Measurements from ENCODE around the gene DUSP15. TPM values are rescaled to one million over a fixed set of nuclear protein-coding genes. Genes with fewer than 3 reads are reported as not detected.

The DUSP15 gene
- total and polyA plus RNA-seq, 2 of the 4 experiments (the other 2 are of a cell fraction), result not detected

DNA sequence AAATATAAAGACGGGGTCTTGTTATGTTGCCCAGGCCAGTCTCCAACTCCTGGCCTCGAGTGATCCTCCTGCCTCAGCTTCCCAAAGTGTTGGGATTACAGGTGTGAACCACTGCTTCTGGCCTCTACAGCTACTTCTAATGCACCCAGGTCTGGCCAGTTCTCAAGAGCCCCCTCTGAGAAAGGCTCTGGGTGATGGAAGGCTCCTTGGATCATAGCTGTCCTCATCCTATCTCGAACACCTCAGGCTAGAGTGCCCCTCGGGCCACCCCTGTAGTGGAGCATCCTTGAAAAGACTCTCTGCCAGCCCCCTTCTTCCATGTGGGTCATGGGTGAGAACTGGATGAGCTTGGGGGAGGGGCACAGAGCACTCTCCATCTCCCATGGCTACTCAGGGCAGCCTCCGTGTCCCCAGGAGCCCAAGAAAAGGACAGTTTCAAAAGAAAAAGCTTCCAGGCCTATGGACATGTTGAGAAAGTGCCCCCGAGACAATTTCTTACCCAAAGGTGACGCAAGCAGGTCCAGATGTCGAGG, 51.9 kb downstream of the DUSP15 start:
- in situ Hi-C loops (cut with MboI; ENCODE audit: low sequenced_read_pairs), result no loop called here
- Histone ChIP-seq H2AK9ac (replicated peaks; ENCODE audit: low read depth, low read length, poor library complexity) (peak overlapping the region; percentile 71), H3K4me2 (ENCODE audit: low read depth, low read length) (no peak overlapping the region), H3K9ac (ENCODE audit: low read depth, low read length) (no peak overlapping the region), H3K36me3 (ENCODE audit: control insufficient read depth, insufficient read depth, low read length) (no peaks in the 10 kb centered on the region), H3K14ac (replicated peaks; ENCODE audit: low read depth, low read length) (no peak overlapping the region), H2BK15ac (ENCODE audit: low read depth, low read length) (no peak overlapping the region), H2BK5ac (ENCODE audit: low read depth, low read length, poor library complexity, severe bottlenecking) (no peak overlapping the region), H3K4ac (ENCODE audit: low read depth, low read length) (no peak overlapping the region), H4K5ac (ENCODE audit: low read depth, low read length) (no peak overlapping the region), H4K20me1 (ENCODE audit: insufficient read depth, low read length) (no peaks in the 10 kb centered on the region), H3K4me3 (ENCODE audit: insufficient read depth, low read depth, low read length) (no peak overlapping the region), H3K9me1 (ENCODE audit: insufficient read depth, low read length) (no peaks in the 10 kb centered on the region; the same call in 1 of the 2 replicates), H3K9me3 (ENCODE audit: control insufficient read depth, insufficient read depth, low read length) (no peaks in the 10 kb centered on the region), H2BK20ac (ENCODE audit: low read depth, low read length) (no peak overlapping the region), H3K56ac (ENCODE audit: extremely low read depth, insufficient read depth, low read length) (no peak overlapping the region), H4K8ac (ENCODE audit: low read depth in 2 of 2, low read length in 2 of 2) (no peak overlapping the region), H4K91ac (ENCODE audit: insufficient read depth, low read depth, low read length) (no peak overlapping the region), H3K4me1 (ENCODE audit: control insufficient read depth, insufficient read depth, low read length) (peaks cover 3% of the 10 kb centered on the region; the same call in 1 of the 2 replicates), H3K23ac (ENCODE audit: low read depth, low read length) (no peak overlapping the region), H3K18ac (ENCODE audit: low read depth, low read length) (no peak overlapping the region), H3K27me3 (ENCODE audit: control insufficient read depth, insufficient read depth, low read length) (no peaks in the 10 kb centered on the region), H2BK120ac (ENCODE audit: low read depth, low read length) (no peak overlapping the region), H2AFZ (replicated peaks; ENCODE audit: low read length, poor library complexity) (no peak overlapping the region), H3K79me1 (ENCODE audit: low read depth in 1 of 2, low read length in 2 of 2) (no peaks in the 10 kb centered on the region), H3K27ac (ENCODE audit: insufficient read depth, low read length) (no peak overlapping the region), H2AK5ac (ENCODE audit: low read depth, low read length) (no peak overlapping the region)
- DNase-seq (no peak), ATAC-seq (ENCODE audit: low read depth) (no peak)
- BruUV-seq (replicated peaks), result no TSS peak
- POLR2A ChIA-PET (ENCODE audit: unreplicated experiment), result no interaction called here
- WGBS, 2 experiments (ENCODE audit: extremely low coverage in 2 of 2, insufficient read length in 1 of 2), result 100% methylated on average over 1 of the region's 8 CpGs; no CpG with 5 or more reads in 1 of the 2 experiments
- CTCF ChIA-PET, result no interaction called here
- TF ChIP-seq POLR2A (IDR thresholded peaks at IDR 0.05; ENCODE audit: low read depth, low read length) (no peak), FOS (IDR thresholded peaks at IDR 0.05; ENCODE audit: low read depth, low read length) (no peak), RFX5 (IDR thresholded peaks at IDR 0.05; ENCODE audit: low read depth, low read length) (no peak), MXI1 (IDR thresholded peaks at IDR 0.05; ENCODE audit: borderline replicate concordance, low read depth, low read length) (no peak), MAZ (IDR thresholded peaks at IDR 0.05; ENCODE audit: borderline replicate concordance, low read depth, low read length) (no peak), MAFK (IDR thresholded peaks at IDR 0.05; ENCODE audit: low read depth, low read length) (no peak), BHLHE40 (IDR thresholded peaks at IDR 0.05; ENCODE audit: low read depth, low read length) (no peak), CHD1 (IDR thresholded peaks at IDR 0.05; ENCODE audit: low read depth, low read length) (no peak), RCOR1 (IDR thresholded peaks at IDR 0.05; ENCODE audit: insufficient replicate concordance, low read length) (no peak), CEBPB (IDR thresholded peaks at IDR 0.05; ENCODE audit: low read depth, low read length) (no peak), NFE2L2 (IDR thresholded peaks at IDR 0.05; ENCODE audit: low read depth, low read length) (no peak), RAD21 (IDR thresholded peaks at IDR 0.05; ENCODE audit: low read length) (no peak), SMC3 (IDR thresholded peaks at IDR 0.05; ENCODE audit: low read depth, low read length) (no peak)
- TF ChIP-seq, protein P1, sequence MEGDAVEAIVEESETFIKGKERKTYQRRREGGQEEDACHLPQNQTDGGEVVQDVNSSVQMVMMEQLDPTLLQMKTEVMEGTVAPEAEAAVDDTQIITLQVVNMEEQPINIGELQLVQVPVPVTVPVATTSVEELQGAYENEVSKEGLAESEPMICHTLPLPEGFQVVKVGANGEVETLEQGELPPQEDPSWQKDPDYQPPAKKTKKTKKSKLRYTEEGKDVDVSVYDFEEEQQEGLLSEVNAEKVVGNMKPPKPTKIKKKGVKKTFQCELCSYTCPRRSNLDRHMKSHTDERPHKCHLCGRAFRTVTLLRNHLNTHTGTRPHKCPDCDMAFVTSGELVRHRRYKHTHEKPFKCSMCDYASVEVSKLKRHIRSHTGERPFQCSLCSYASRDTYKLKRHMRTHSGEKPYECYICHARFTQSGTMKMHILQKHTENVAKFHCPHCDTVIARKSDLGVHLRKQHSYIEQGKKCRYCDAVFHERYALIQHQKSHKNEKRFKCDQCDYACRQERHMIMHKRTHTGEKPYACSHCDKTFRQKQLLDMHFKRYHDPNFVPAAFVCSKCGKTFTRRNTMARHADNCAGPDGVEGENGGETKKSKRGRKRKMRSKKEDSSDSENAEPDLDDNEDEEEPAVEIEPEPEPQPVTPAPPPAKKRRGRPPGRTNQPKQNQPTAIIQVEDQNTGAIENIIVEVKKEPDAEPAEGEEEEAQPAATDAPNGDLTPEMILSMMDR (conservative IDR thresholded peaks at IDR 0.05; ENCODE audit: low read depth, low read length), result no peak
- TF ChIP-seq, protein P2, sequence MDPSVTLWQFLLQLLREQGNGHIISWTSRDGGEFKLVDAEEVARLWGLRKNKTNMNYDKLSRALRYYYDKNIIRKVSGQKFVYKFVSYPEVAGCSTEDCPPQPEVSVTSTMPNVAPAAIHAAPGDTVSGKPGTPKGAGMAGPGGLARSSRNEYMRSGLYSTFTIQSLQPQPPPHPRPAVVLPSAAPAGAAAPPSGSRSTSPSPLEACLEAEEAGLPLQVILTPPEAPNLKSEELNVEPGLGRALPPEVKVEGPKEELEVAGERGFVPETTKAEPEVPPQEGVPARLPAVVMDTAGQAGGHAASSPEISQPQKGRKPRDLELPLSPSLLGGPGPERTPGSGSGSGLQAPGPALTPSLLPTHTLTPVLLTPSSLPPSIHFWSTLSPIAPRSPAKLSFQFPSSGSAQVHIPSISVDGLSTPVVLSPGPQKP (IDR thresholded peaks at IDR 0.05; ENCODE audit: borderline replicate concordance, low read depth, low read length), result no peak
- TF ChIP-seq, protein P3, sequence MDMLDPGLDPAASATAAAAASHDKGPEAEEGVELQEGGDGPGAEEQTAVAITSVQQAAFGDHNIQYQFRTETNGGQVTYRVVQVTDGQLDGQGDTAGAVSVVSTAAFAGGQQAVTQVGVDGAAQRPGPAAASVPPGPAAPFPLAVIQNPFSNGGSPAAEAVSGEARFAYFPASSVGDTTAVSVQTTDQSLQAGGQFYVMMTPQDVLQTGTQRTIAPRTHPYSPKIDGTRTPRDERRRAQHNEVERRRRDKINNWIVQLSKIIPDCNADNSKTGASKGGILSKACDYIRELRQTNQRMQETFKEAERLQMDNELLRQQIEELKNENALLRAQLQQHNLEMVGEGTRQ (IDR thresholded peaks at IDR 0.05; ENCODE audit: low read depth, low read length), result no peak
- intact Hi-C loops (cut with micrococcal nuclease), result no loop called here
- dilution Hi-C loops (cut with HindIII; ENCODE audit: low sequenced_read_pairs, unreplicated experiment), result no loop called here
